ENCODE measurements around the gene PAPOLA. TPM values are rescaled to one million over a fixed set of nuclear protein-coding genes. Genes with fewer than 3 reads are reported as not detected.

PAPOLA gene
- total RNA-seq, result 100 to 1,000 TPM; 110 to 254 (median 187) TPM

- Histone ChIP-seq H3K27me3 (no peaks in the 10 kb centered on the region), H3K36me3 (no peaks in the 10 kb centered on the region), H3K4me1 (peaks cover 0 to 15% of the 10 kb centered on the region in 2 donors), H3K9me3 (no peaks in the 10 kb centered on the region), H3K27ac (peak within 1 kb of the TSS; percentile 99), H3K4me3 (peak within 1 kb of the TSS; percentile 82 to 95 (median 93))
- intact Hi-C loops (cut with DNase I; ENCODE audit: low total_unique reads), result no loop called here
- TF ChIP-seq POLR2AphosphoS5 (IDR thresholded peaks at IDR 0.05) (peak; percentile 55 to 96 (median 88)), POLR2A (IDR thresholded peaks at IDR 0.05) (peak; percentile 45)
- TF ChIP-seq, protein P1, sequence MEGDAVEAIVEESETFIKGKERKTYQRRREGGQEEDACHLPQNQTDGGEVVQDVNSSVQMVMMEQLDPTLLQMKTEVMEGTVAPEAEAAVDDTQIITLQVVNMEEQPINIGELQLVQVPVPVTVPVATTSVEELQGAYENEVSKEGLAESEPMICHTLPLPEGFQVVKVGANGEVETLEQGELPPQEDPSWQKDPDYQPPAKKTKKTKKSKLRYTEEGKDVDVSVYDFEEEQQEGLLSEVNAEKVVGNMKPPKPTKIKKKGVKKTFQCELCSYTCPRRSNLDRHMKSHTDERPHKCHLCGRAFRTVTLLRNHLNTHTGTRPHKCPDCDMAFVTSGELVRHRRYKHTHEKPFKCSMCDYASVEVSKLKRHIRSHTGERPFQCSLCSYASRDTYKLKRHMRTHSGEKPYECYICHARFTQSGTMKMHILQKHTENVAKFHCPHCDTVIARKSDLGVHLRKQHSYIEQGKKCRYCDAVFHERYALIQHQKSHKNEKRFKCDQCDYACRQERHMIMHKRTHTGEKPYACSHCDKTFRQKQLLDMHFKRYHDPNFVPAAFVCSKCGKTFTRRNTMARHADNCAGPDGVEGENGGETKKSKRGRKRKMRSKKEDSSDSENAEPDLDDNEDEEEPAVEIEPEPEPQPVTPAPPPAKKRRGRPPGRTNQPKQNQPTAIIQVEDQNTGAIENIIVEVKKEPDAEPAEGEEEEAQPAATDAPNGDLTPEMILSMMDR (IDR thresholded peaks at IDR 0.05), result no peak
- DNase-seq (ENCODE audit: low spot score in 2 of 2), result peak; percentile 89 to 92
Measured at GRCh38 chr14:96501740-96502620, at the start of gene PAPOLA. Gene PAPOLA (plus strand): TSS chr14:96502382. CDS start chr14:96502593, 211 bp downstream.

GRCh38 chr14:96452684-96453083 lies 49.5 kb upstream of the PAPOLA start:
- intact Hi-C loops (cut with DNase I; ENCODE audit: low total_unique reads), result no loop called here
- Histone ChIP-seq H3K36me3 (no peaks in the 10 kb centered on the region), H3K27ac (no peak overlapping the region), H3K9me3 (no peaks in the 10 kb centered on the region), H3K27me3 (no peaks in the 10 kb centered on the region), H3K4me3 (no peak overlapping the region), H3K4me1 (no peaks in the 10 kb centered on the region)
- TF ChIP-seq, protein P1 (IDR thresholded peaks at IDR 0.05), result no peak
- TF ChIP-seq POLR2AphosphoS5 (IDR thresholded peaks at IDR 0.05), result no peak
- no peak for TF ChIP-seq POLR2A (IDR thresholded peaks at IDR 0.05)
- DNase-seq (ENCODE audit: low spot score in 2 of 2), result no peak

GRCh38 chr14:96455588-96455987 lies 46.6 kb upstream of the PAPOLA start:
- no peak overlapping the region for H3K4me3 ChIP-seq
- H3K9me3 ChIP-seq, result no peaks in the 10 kb centered on the region
- H3K27ac ChIP-seq, result no peak overlapping the region
- no peaks in the 10 kb centered on the region for H3K36me3 ChIP-seq
- H3K27me3 ChIP-seq, result no peaks in the 10 kb centered on the region
- intact Hi-C loops (cut with DNase I; ENCODE audit: low total_unique reads), result no loop called here
- DNase-seq (ENCODE audit: low spot score in 2 of 2), result no peak
- no peaks in the 10 kb centered on the region for H3K4me1 ChIP-seq
- no peak for TF ChIP-seq POLR2A (IDR thresholded peaks at IDR 0.05)
- no peak for TF ChIP-seq POLR2AphosphoS5 (IDR thresholded peaks at IDR 0.05)
- TF ChIP-seq, protein P1 (IDR thresholded peaks at IDR 0.05), result no peak

DNA sequence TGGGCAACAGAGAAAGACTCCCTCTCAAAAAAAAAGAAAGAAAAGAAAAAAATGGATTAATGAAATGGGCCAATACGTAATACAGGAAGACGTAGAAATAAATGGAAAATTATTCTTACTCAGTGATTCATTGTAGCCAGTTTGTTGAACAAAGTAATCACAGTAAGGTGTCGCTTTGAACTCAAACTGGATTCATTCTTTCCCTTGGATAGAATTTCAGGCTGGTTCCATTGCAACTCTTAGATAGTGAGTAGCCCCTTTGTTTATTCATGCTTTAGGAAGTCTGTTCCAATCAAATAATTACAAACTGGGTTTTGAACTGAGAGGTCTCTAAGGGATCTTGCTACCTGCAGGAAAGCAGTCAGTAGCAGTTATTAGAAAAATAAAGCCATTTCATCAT lies 42.3 kb upstream of the PAPOLA start:
- no peaks in the 10 kb centered on the region for H3K9me3 ChIP-seq
- TF ChIP-seq POLR2A (IDR thresholded peaks at IDR 0.05) (no peak), POLR2AphosphoS5 (IDR thresholded peaks at IDR 0.05) (no peak)
- TF ChIP-seq, protein P1 (IDR thresholded peaks at IDR 0.05), result no peak
- no peak overlapping the region for H3K27ac ChIP-seq
- DNase-seq (ENCODE audit: low spot score in 2 of 2), result no peak
- intact Hi-C loops (cut with DNase I; ENCODE audit: low total_unique reads), result no loop called here
- no peaks in the 10 kb centered on the region for H3K36me3 ChIP-seq
- H3K4me3 ChIP-seq, result no peak overlapping the region
- H3K4me1 ChIP-seq, result no peaks in the 10 kb centered on the region
- H3K27me3 ChIP-seq, result no peaks in the 10 kb centered on the region

All from breast epithelium (tissue), 4 donors.